ENCODE data around the gene ALDH1L2.
A peak's percentile ranks its signal among the peaks of the same experiment; 100 is the strongest.

Gene ALDH1L2

DNA sequence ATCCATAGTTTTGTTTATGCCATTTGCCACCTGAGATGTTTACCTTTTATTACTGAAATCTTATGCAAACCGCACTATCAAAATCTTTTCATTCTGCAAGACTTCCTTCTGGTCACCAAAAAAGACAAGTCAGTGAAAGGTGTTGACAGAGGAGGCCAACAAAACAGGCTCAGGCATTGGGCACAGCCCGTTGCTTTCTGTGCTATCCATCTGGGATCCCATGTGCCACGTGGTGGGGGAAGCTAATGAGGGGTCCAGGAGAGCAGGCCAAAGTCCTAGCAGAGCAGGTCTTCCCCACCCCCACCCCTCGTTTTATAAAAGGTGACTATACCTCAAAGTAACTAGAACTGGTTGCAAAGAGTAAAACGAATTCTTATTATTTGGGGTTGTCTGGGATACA, 1.2 kb downstream of the ALDH1L2 start:
- no peak for DNase-seq

DNA sequence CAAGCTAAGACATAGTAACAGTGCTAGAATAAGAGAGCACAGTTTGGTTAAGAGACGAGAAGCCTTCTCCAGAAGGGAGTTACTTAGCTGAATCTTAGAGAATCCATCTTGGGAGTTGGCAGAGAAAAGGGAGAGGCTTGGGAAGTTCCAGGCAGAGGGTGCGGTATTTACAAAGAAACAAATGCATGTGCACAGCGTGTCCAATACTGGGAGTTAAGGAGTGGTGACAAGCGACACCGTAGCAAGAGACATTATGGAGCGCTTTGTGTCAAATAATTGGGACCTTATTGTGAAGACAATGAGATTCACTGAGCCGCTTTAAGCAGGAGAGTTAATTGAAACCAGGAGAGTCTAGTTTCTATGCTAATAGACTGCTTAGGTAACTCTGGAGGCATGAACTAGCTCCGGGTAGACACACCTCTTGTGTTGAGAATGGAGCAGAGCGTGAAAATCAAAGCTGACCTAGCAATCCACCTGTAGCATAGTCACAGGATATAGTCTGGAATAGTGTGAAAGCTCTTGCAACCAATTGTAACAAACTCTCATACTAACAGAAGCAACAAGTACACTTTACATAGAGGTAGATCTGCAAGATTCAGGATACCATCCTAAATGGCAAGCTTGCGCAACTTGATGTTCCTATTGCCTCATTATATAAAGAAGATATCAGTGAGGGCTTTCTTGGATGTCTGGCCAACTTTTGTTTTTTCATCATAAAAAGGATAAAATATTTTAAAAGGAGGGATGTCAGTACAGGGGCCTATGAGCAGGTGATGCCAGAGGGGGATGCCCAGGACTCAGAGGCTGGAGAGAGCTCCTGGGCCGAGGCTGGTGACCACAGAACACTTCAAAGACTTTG, 5.3 kb downstream of the ALDH1L2 start:
- DNase-seq = no peak

DNA sequence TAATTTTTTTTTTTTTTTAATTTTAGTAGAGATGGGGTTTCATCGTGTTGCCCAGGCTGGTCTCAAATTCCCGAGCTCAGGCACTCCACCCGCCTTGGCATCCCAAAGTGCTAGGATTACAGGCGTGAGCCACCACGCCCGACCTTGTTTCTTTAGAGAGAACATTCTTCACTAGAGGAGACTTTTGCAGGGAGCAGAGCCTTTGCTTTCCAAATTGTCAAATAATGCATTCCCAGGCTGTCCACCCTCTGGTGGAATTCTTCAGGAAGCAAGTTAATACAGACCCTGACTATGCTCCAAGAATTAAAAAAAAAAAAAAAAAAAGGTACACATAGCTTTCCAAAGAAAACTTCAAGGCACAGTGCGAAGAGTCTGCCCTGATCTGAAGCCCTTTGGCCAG, 6.8 kb downstream of the ALDH1L2 start:
- DNase-seq = no peak

DNA sequence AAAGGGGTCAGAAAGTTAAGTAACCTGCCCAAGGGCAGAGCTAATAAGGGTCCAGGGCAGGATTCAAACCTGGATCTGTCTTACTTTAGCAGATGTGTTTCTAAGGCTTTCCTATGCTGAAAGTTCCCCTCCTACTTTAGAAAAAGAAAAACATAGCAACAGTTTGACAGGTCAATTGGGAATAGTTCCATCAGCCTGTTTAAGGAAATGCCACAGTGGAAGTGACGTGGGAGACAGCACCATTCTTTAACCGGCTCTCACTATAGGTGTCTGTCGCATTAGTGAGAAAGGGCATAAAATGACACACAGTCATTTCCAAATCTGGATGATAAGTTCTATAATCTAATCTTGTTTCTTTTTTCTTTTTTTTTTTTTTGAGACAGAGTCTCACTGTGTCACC, 7.3 kb downstream of the ALDH1L2 start:
- no peak for DNase-seq

DNA sequence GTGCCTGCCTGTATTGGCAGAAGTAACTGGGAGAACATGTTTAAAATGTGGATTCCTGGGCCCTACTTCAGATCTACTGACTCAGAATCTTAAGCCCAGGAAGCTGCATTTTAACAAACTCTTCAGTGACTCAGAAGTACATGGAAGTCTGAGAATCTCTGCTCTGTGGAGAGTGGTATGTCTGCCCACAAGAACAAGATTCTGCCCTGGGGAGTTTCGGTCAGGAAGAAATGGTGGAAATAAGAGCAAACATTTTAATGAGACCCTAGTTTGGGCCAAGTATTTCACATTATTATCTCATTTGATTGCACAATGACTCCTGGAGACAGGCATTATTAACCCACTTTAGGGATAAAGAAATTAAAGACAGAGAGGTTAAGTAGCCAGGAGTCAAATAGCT, 8.2 kb downstream of the ALDH1L2 start:
- no peak for DNase-seq

DNA sequence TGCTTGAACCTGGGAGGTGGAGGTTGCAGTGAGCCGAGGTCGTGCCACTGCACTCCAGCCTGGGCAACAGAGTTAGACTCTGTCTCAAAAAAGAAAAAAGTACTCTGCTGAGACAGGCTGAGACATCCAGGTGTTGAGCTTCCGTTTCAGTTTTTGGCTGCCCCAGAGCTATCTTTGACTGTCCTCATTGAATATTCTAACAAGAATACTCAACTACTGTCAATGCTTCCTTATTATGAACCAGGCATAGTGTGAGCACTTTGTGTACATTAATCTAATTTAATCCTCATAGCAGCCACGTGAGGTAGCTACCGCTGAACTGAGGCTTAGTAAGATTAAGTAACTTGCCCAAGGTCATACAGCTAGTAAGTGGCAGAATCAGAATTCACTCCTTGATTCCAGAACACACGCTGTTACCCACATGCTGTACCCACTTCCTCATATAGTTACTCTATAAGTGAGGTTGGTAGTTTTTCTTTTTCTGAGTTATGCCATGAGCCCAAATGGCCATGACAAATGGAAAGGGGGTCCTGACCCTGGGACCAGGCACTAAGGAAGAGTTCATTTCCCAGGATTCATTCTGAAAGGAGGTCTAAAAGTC, 11.3 kb downstream of the ALDH1L2 start:
- no peak for DNase-seq

DNA sequence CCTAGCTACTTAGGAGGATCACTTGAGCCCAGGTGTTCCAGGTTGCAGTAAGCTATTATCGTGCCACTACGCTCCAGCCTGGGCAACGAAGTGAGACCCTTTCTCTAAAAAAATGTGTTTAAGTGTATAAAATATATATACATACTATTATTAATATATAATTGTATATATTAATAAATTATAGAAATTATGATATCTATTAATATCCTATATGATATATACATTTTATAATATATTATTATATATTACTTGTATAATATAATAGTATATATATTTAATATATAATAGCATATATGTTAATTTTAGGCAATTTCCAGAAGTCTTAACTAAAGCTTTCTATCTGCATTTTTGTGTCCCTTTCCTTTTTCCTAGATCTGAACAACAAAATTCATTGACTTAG, 12.3 kb downstream of the ALDH1L2 start:
- DNase-seq = no peak

DNA sequence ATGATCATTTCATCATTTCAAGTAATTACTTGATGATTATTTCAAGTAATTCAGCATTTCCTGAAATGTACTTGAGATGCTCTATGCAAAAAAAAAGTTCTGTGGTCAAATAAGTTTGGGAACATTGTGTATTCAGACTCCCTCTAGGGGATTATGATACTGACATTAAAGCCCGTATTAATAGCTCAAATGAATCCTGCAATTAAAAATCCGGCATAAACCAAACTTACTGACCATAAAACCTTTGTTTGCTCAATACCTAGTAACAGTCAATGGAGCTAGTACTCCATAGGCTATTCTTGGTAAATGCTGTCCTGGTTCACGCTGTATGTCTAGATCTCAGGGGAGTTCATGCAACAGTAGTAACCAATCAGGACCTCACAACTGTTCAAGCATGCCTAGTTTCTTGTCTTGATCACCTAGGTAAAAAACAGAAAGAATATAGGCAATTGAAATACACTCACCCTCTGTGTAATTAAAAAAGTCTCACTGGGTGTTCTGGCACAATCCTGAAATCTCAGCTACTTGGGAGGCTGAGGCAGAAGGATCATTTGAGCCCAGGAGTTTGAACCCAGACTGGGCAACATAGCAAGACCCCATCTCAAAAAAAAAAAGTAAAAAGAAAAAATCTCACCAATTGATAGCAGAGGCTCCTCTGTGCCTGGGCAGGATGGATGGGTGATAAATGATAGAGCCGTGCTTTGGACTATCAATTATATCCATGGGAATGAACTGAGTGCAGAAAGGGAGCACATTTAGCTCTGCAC, 14.1 kb downstream of the ALDH1L2 start:
- no peak for DNase-seq

DNA sequence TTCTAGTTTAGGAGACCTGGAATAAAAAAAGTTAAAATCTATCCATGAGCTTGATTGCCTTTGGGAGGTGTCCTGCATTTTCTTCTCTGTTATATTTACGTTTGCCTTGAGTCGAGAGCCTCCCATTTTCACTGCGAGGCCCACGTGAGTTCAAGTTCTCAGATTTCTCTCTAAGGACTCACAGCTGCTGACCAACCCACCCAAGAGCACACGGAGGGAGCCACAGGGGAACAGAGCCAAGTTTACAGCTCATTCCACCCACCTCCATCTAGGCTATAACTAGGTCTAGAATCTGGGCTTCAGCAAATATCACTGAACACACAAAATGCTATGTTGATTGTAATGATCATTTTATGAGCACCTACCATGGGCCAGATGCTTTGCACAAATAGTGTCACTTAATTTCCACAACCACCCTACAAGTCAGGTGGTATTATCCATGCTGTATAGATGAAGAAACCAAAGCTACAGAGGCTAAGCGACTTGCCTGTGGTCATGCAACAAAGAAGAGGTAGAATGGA, 16.7 kb downstream of the ALDH1L2 start:
- no peak for DNase-seq

DNA sequence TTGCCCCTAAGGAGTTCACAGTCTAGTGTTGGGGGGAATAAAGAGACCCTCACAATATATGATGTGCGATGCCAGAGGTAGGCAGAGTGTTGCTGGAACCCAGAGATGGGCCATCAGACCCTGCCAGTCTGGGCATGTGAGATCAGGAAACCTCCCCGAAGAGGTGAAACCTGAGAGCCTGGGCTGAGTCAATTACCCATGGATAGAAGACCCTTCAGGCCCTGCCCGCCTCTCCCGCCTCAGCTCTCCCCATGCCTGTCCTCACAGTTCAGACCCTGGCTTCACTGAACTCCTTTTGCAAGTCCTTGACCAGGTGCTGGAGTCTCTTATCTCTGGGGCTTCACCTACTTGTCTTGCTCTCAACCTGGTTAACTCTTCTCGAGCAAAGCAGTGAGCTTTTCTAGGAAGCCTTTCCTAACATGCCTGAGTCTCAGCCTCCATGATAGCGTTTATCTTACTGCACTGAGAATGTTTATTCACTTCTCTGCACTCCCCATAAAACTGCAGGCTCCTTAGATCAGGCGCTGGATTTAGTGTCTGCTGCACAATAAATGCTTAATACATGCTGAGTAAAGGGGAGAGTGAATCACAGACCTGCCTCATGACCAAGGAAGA, 19.6 kb downstream of the ALDH1L2 start:
- DNase-seq = no peak

DNA sequence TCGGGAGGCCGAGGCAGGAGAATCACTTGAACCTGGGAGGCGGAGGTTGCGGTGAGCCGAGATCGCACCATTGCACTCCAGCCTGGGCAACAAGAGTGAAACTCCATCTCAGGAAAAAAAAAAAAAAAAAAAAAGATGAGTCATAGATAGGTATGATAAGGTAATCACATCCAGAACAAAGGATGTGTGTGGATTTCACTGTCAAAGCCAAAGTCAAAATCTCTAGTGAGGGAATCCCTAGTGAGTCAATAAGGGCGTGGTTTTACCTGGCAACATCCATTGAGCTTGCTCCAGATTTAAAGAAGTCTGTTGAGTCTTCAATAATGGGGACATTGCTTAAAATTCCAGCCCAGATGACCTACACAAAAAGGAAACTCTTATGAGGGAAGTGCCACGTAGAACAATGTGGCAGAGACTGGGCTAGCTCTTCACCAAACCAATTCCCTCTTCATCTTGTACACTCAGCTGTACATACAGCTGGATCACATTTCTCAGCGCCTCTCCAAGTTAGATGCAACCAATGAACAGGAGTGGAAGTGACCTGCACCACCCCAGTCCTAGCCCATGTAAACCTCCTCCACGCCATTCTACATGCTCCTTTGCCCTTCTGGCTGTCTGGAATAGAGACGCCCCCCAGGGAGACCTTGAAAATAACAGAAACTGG, 23.4 kb downstream of the ALDH1L2 start:
- peak; percentile 23 for DNase-seq

DNA sequence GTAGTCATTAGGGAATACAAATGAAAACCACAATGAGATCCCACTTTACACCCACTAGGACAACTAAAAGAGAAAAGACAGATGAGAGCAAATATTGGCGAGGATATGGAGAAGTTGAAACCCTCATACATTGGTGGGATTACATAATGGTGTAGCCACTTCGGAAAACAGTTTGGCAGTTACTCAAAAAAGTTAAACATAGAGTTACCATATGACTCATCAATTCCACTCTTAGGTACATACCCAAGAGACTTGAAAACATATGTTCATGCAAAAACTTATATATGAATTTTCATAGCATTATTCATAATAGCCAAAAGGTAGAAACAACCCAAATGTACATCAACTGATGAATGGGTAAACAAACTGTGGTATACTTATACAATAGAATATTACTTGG, 27.1 kb downstream of the ALDH1L2 start:
- DNase-seq = peak; percentile 36

DNA sequence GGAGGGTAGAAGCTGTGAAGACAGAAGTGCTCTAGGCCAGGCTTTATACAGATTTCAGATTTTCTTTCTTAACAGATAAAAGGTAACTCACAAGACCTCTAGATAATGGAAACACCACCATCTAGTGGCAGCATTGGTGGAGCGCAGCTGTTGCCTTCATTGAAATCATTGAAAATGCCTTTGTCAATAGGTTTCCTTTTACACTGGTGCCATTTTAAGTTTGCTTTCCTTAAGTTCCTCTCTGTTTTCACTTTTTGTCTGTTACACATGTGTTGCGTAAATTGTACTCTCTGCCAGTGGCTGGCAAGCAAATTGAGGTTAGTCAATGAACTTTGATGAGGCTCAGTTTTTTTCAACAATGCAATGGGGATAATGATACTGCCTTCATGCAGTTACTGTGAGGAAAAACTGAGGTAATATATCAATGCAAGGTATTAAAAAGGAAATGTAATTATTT, 31.1 kb downstream of the ALDH1L2 start:
- peak; percentile 90 for DNase-seq

DNA sequence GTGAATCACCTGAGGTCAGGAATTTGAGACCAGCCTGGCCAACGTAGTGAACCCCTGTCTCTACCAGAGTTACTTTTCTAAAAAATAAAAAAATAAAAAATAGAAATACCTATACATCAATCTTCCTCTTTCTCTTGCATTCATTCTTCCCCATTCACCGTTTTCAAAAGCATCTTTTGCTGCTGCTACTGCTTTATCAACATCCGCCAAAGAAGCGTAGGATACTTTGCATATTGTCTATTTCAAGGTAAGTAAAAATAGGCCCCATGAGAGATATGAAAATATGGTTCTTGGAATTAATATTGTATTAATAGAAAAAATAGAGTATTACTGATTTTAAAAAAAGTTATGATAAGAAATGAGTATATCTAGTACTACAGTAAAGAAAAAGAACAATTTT, 32.3 kb downstream of the ALDH1L2 start:
- no peak for DNase-seq

DNA sequence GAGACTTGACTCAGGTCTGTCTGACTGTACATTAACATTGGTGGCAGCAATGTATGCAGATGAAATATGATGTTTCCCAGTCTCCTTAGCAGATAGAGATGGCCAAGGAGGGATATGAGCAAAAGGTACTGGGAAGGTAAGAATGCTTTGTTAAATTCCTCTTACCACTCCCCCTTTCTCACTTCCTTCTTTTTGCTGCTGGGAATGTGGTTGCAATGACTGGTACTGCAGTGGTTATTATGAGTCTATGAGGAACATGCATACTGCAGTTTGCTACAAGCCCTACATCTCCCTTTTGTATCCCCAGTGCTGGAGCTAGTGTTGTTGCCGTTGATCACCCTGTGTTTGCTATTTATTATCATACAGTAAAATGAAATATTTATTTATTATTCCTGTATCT, 35.9 kb downstream of the ALDH1L2 start:
- DNase-seq = peak; percentile 35

DNA sequence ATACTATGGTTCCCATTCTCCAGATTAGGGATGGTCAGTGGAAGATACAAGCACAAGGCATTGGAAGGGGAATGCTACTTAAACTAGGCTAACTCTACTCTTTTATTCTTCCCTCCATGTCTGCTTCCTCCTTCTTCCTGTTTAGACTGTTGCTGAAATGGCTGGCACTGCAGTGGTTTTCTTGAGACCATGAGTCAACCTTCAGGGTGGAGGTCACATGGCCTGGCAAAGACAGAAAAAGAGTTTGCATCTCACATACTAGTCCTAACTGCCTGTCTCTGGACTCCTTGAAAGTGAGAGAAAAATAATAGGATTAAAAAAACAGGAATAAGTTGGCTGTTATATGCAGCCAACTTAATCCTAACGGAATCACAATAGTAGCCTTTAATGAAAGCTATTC, 37.0 kb downstream of the ALDH1L2 start:
- DNase-seq = peak; percentile 37

DNA sequence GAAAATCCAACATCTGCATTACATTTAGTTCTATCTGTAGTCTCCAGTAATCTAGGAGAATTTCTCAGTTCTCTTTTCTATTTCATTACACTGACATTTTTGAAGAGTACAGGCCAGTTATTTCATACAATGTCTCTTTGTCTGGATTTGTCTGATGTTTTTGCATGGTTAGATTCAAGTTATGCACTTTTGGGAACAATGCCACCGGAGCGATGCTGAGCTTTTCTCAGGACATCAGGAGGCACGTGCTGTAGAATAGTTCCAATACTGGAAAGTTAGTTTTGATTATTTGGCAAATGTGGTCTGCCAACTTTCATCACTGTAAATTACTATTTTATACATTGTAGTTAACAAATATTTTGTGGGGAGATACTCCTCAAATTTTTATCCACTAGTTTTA, 43.1 kb downstream of the ALDH1L2 start:
- DNase-seq = no peak

DNA sequence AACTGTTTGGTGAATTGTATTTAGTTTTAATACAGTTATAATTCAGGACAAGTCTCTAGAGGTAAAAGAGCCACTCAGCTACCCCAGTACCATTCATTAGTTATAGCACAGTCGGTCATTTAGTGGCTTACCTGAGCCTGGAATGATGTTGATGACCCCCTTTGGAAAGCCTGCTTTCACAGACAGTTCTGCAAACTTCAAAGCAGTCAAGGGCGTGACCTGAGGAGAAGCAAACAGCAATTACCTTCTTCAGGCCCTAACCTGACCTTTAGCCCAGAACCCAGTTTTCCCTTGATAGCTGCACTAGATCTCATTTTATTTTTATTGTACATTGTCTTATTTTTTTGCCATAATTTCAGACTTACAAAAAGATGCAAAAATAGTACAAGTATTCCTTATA, 43.8 kb downstream of the ALDH1L2 start:
- no peak for DNase-seq

DNA sequence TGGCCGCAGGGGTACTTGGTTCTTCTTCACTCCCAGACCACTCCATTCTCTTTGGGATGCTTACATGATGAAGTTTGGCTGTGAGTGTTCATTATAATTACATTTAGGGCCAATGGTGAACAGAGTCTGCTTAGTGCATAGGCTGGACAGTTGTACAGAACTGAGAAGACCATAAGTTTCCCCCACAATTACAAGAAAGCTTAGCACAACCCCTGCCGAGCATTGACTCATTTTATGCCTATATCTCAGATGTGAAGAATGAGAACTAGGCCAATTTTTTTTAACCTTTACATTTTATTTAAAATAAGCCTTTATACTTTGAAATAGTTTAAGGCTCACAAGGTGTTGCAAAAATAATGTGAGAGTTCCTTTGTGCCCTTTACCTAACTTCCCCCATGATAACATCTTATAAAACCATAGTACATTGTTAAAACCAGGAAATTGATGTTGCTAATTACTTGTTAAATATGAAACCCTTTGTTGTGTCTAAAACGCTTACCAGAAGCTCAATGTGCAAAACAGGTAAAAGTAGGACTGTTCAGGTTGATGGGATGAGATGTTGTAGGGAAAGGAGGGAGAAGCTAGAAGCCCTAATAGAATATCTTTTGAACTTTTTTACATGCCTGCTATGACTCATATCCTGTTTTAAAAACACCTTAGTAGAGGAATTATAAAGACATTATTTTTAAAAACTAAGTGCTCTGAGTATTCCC, 47.2 kb downstream of the ALDH1L2 start:
- DNase-seq = no peak

DNA sequence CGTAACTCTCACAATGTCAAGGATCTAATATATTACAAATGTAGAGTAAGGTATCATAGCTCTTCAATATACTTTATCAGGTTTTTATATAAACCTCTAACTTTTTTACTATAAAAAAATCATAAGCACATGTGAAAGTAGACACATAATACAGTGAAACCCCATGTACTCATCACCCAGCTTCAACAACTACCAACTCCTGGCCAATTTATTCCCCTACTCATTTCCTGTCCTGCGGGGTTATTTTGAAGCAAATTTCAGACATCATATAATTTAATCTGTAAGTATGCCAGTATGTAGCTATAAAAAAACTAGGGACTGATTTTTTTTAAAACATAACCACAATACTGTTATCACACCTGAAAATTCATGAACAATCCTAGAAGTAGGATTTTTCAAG, 50.4 kb downstream of the ALDH1L2 start:
- no peak for DNase-seq

DNA sequence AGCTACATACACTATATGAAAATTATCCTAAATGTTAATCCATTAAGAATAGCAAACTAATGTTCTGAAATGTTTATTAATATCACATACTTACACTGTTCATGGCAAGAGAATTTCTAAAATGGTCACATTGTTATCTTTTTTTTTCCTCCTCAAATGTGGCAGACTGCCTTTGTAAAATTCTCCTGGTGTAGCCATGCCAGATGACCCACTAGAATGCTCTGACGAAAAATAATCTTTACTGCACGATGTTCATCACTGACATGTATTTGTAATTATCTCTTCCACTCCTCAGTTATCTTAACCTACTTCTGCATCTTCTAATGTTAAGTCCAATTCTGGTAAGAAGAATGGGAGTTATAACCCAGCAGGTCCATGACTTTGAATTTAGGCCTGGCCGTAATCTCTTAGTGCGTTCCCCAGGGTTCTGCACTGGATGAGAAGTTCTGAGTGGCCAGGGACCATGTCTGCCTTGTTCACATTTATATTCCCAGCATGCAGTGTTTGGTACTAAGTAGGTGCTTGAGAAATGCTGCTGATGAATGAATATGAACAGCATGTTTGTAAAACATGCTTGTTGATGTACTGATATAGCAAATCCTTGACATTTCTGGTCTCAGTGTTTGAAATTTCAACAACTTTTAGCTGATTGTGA, 51.4 kb downstream of the ALDH1L2 start:
- DNase-seq = no peak

All from inflammatory macrophage treated with lipopolysaccharide for 4 hours (primary cell).